SK-N-MC (cell line): ENCODE measurements around the gene PPP6C.
A peak's percentile ranks its signal among the peaks of the same experiment; 100 is the strongest.

Source experiments
- DNase-seq: peaks from one replicate; pipeline ENCODE4 v3.0.0-alpha.2; 2011; ENCODE audit warnings: low read depth, low spot score
- H3K27ac ChIP-seq: fragments of 200-600 bp; sonication (generic); 2 replicates; pipeline ENCODE4 v1.5.1; 2016; ENCODE audit warnings: mixed run types
- H3K36me3 ChIP-seq: fragments of 200-600 bp; sonication (generic); 2 replicates; pipeline ENCODE4 v1.6.1; 2017; ENCODE audit warnings: antibody characterized with exemption, low read length, mixed read lengths; ENCODE audit not compliant: insufficient read depth
- H3K4me3 ChIP-seq: fragments of 200-600 bp; sonication (generic); 2 replicates; pipeline ENCODE4 v1.5.1; 2016
- H3K9ac ChIP-seq: fragments of 200-600 bp; sonication (generic); 2 replicates; pipeline ENCODE4 v1.8.0; 2017; ENCODE audit warnings: mixed run types, mixed read lengths; ENCODE audit not compliant: insufficient read length
- H3K9me3 ChIP-seq: fragments of 200-600 bp; sonication (generic); 2 replicates; pipeline ENCODE4 v1.6.1; 2017; ENCODE audit warnings: low read depth, mild to moderate bottlenecking, antibody characterized with exemption, low read length, moderate library complexity, mixed read lengths
- EZH2 ChIP-seq: fragments of 200-600 bp; sonication (generic); IDR thresholded peaks from one replicate; pipeline ENCODE4 v1.6.1; 2017; ENCODE audit warnings: antibody characterized with exemption
- FOXP2 ChIP-seq: optimal IDR thresholded peaks from 2 replicates; pipeline ENCODE3; 2011; ENCODE audit warnings: mild to moderate bottlenecking, moderate library complexity; ENCODE audit not compliant: insufficient read depth; ENCODE audit errors: extremely low read length, control extremely low read depth
- POLR2AphosphoS5 ChIP-seq: IDR thresholded peaks from 2 replicates; pipeline ENCODE4 v1.6.1; 2012; ENCODE audit warnings: mild to moderate bottlenecking, low read depth, low read length, borderline replicate concordance

The PPP6C gene

GRCh38 chr9:125140576-125140975 is 49.0 kb downstream of the PPP6C start:
- TF ChIP-seq FOXP2 (no peak), EZH2 (no peak), POLR2AphosphoS5 (no peak)
- Histone ChIP-seq H3K36me3 (peaks cover 3% of the 10 kb centered on the region; the same call in 1 of the 2 replicates), H3K4me3 (no peak overlapping the region), H3K9ac (no peak overlapping the region), H3K27ac (no peak overlapping the region), H3K9me3 (no peaks in the 10 kb centered on the region)
- no peak for DNase-seq

- TF ChIP-seq FOXP2 (no peak), POLR2AphosphoS5 (no peak), EZH2 (no peak)
- H3K9me3 ChIP-seq, result no peaks in the 10 kb centered on the region; the same call in 1 of the 2 replicates
- H3K36me3 ChIP-seq, result peaks cover 3% of the 10 kb centered on the region; the same call in 1 of the 2 replicates
- no peak for DNase-seq
- no peak overlapping the region for H3K4me3 ChIP-seq
- no peak overlapping the region for H3K27ac ChIP-seq
- H3K9ac ChIP-seq, result no peak overlapping the region
Observed at GRCh38 chr9:125137200-125137599, 52.4 kb downstream of the PPP6C start.

- Histone ChIP-seq H3K9ac (no peak overlapping the region), H3K27ac (no peak overlapping the region), H3K9me3 (no peaks in the 10 kb centered on the region; the same call in 1 of the 2 replicates), H3K4me3 (no peak overlapping the region), H3K36me3 (peaks cover 3% of the 10 kb centered on the region; the same call in 1 of the 2 replicates)
- no peak for DNase-seq
- TF ChIP-seq FOXP2, result no peak
- TF ChIP-seq POLR2AphosphoS5, result no peak
- TF ChIP-seq EZH2, result no peak
Observed at GRCh38 chr9:125134976-125135375, 54.6 kb downstream of the PPP6C start.

- Histone ChIP-seq H3K27ac (no peak overlapping the region), H3K36me3 (no peaks in the 10 kb centered on the region), H3K9ac (no peak overlapping the region), H3K9me3 (no peaks in the 10 kb centered on the region; the same call in 1 of the 2 replicates), H3K4me3 (no peak overlapping the region)
- TF ChIP-seq FOXP2 (no peak), POLR2AphosphoS5 (no peak), EZH2 (no peak)
- no peak for DNase-seq
Observed at GRCh38 chr9:125133403-125134329, 55.9 kb downstream of the PPP6C start.

- H3K36me3 ChIP-seq, result no peaks in the 10 kb centered on the region
- H3K27ac ChIP-seq, result no peak overlapping the region
- no peak for TF ChIP-seq EZH2
- no peaks in the 10 kb centered on the region; the same call in 1 of the 2 replicates for H3K9me3 ChIP-seq
- H3K9ac ChIP-seq, result no peak overlapping the region
- H3K4me3 ChIP-seq, result no peak overlapping the region
- no peak for DNase-seq
Observed at GRCh38 chr9:125131778-125132177, 57.8 kb downstream of the PPP6C start.

- Histone ChIP-seq H3K27ac (peak overlapping the region; percentile 70; the same call in 1 of the 2 replicates), H3K4me3 (no peak overlapping the region)
Observed at GRCh38 chr9:125126019-125126746, 63.4 kb downstream of the PPP6C start.

GRCh38 chr9:125125523-125125922 is 64.1 kb downstream of the PPP6C start:
- Histone ChIP-seq H3K9me3 (no peaks in the 10 kb centered on the region), H3K4me3 (no peak overlapping the region), H3K36me3 (no peaks in the 10 kb centered on the region), H3K27ac (no peak overlapping the region), H3K9ac (no peak overlapping the region)
- DNase-seq, result no peak
- TF ChIP-seq FOXP2 (no peak), POLR2AphosphoS5 (no peak), EZH2 (no peak)

More at GRCh38 chr9:125126019-125126746, 63.4 kb downstream of the PPP6C start:
- no peak for DNase-seq
- TF ChIP-seq EZH2 (no peak), FOXP2 (no peak)
- no peaks in the 10 kb centered on the region for H3K36me3 ChIP-seq
- no peak overlapping the region for H3K9ac ChIP-seq
- H3K9me3 ChIP-seq, result no peaks in the 10 kb centered on the region

GRCh38 chr9:125121146-125121545 is 68.5 kb downstream of the PPP6C start:
- TF ChIP-seq EZH2, result no peak
- TF ChIP-seq POLR2AphosphoS5, result no peak
- TF ChIP-seq FOXP2, result no peak
- H3K27ac ChIP-seq, result no peak overlapping the region
- DNase-seq, result no peak
- no peaks in the 10 kb centered on the region for H3K36me3 ChIP-seq
- H3K9ac ChIP-seq, result no peak overlapping the region
- no peak overlapping the region for H3K4me3 ChIP-seq
- H3K9me3 ChIP-seq, result no peaks in the 10 kb centered on the region
